ENCODE results near the gene NAV1.

Gene NAV1

DNA sequence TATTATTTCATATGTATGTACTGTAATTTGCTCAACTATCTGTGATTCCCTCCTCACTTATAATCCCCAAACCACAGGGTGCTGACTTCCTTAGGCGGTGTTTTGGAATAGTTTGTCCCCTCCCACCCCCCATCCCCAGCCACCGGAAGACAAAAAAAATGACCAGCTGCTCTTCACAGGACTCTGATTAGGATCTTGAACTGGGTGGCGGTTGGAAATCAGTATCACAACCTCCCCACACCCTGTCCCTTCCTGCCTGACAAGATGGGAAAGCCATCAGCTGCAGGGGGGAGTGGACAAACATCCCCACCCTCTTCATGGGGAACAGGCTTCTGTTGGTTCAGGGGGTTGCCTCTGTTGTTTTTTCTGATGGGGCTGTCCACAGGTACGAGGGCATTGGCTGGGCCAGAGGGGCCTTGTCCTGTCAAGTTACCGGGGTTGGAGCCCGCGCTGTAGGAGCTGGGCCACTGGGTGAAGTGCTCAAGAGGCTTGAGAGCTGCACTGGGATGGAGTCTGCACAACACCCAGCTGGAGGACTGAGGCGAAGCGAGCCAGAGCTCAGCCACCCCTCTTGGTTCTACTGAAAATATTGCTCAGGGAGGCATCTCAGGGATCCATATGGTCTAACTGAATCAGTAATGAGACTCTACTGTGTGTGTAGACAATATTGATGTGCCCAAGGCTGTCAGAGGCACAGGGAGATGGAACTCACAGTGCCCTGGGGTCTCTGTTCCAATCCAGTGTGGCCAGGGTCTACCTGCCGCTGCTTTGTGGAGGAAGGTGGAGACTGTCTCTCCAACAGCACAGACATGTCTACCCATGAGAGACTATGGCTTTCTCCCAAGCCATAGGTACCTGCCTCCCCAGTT, 28.2 kb downstream of the NAV1 start:
- TF ChIP-seq, protein P1, sequence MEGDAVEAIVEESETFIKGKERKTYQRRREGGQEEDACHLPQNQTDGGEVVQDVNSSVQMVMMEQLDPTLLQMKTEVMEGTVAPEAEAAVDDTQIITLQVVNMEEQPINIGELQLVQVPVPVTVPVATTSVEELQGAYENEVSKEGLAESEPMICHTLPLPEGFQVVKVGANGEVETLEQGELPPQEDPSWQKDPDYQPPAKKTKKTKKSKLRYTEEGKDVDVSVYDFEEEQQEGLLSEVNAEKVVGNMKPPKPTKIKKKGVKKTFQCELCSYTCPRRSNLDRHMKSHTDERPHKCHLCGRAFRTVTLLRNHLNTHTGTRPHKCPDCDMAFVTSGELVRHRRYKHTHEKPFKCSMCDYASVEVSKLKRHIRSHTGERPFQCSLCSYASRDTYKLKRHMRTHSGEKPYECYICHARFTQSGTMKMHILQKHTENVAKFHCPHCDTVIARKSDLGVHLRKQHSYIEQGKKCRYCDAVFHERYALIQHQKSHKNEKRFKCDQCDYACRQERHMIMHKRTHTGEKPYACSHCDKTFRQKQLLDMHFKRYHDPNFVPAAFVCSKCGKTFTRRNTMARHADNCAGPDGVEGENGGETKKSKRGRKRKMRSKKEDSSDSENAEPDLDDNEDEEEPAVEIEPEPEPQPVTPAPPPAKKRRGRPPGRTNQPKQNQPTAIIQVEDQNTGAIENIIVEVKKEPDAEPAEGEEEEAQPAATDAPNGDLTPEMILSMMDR (IDR thresholded peaks at IDR 0.05; ENCODE audit: poor library complexity, severe bottlenecking), result no peak
- H3K27ac ChIP-seq (ENCODE audit: poor library complexity, severe bottlenecking), result no peak overlapping the region
- no peaks in the 10 kb centered on the region for H3K36me3 ChIP-seq (ENCODE audit: low read depth)
- no peak for DNase-seq (ENCODE audit: low spot score)
- H3K9me3 ChIP-seq (ENCODE audit: severe bottlenecking), result no peaks in the 10 kb centered on the region
- H3K4me3 ChIP-seq (ENCODE audit: severe bottlenecking), result no peak overlapping the region
- ATAC-seq (ENCODE audit: low read depth), result no peak
- H3K27me3 ChIP-seq (ENCODE audit: insufficient read depth, poor library complexity, severe bottlenecking), result no peaks in the 10 kb centered on the region
- peaks cover 9% of the 10 kb centered on the region for H3K4me1 ChIP-seq (ENCODE audit: insufficient read depth, poor library complexity, severe bottlenecking)

DNA sequence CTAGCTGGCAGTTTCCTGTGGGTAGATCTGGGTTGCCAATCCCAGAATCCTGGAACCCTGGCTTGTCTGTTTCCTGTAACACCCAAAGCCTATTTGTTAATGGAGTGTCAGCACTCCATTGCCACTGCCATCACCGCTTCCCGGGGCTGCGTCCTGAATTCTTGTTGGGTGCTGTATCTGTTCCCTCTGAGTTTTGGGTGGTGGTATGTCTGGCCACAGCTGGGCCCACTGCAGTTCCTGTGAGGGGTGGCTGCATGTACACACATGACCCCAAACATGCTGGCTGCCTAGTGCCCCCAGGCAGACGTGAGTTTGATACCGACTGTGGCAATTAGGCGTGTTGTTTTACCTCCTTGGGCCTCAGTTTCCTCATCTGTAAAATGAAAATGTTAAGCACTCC, 29.3 kb downstream of the NAV1 start:
- no peak overlapping the region for H3K4me3 ChIP-seq (ENCODE audit: severe bottlenecking)
- no peaks in the 10 kb centered on the region for H3K36me3 ChIP-seq (ENCODE audit: low read depth)
- H3K27me3 ChIP-seq (ENCODE audit: insufficient read depth, poor library complexity, severe bottlenecking), result no peaks in the 10 kb centered on the region
- H3K4me1 ChIP-seq (ENCODE audit: insufficient read depth, poor library complexity, severe bottlenecking), result no peaks in the 10 kb centered on the region
- no peaks in the 10 kb centered on the region for H3K9me3 ChIP-seq (ENCODE audit: severe bottlenecking)
- no peak overlapping the region for H3K27ac ChIP-seq (ENCODE audit: poor library complexity, severe bottlenecking)
- no peak for DNase-seq (ENCODE audit: low spot score)
- no peak for ATAC-seq (ENCODE audit: low read depth)
- TF ChIP-seq, protein P1 (IDR thresholded peaks at IDR 0.05; ENCODE audit: poor library complexity, severe bottlenecking), result no peak

DNA sequence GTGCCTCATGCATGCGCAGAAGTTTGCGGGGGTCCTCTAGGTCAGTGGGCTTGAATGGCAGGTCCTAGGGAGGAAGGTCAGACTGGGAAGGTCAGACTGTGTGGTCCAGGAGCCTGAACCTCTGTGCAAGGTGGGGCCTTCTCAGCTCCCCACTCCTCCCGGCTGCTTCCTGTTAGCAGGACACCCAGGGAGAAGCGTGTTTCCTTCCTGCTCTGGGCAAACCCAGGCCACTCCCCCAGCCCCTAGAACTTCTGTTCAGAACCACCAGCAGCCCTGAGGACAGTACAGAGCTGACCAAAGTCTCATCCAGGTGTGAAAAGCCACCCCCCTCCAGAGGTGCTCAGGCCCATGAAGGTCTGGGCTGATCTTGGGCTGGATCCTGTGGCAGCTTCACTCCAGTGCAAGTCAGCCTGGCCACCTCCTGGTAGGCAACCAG, 29.9 kb downstream of the NAV1 start:
- no peaks in the 10 kb centered on the region for H3K36me3 ChIP-seq (ENCODE audit: low read depth)
- no peaks in the 10 kb centered on the region for H3K27me3 ChIP-seq (ENCODE audit: insufficient read depth, poor library complexity, severe bottlenecking)
- no peak overlapping the region for H3K27ac ChIP-seq (ENCODE audit: poor library complexity, severe bottlenecking)
- H3K4me1 ChIP-seq (ENCODE audit: insufficient read depth, poor library complexity, severe bottlenecking), result no peaks in the 10 kb centered on the region
- no peaks in the 10 kb centered on the region for H3K9me3 ChIP-seq (ENCODE audit: severe bottlenecking)
- TF ChIP-seq, protein P1 (IDR thresholded peaks at IDR 0.05; ENCODE audit: poor library complexity, severe bottlenecking), result no peak
- no peak for ATAC-seq (ENCODE audit: low read depth)
- H3K4me3 ChIP-seq (ENCODE audit: severe bottlenecking), result no peak overlapping the region
- no peak for DNase-seq (ENCODE audit: low spot score)

DNA sequence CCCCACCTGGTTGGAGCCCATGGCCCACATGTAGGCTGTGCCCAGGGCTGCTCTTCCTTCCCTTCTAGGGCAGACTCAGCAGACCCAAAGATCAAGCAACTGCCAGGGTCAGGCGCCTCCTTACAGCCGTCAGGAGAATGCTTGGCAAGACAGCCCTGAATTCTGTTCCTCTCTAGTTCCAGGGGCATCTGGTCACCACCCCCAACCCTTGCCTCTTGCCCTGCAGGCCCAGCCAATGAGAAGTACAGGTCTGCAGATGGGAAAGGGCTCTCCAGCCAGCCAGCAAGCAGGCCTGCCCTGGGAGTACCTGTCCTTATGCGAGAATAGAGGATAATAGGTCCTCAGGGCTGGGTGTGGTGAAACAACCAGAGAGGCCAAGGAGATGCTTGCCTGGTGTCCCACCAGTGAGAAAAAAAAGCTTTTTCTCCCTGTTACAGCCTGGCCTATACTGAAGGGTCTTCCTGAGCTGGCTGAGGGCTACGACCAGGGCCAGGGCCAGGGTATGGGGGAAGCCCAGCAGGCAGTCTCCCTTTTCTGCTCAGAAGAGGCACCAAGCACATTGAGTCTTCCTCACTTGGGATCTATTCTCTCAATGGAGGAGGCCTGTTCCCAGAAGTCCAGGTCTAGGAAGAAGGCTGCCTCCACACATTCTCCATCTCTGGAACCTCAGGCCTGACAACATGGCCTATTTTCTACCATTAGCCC, 31.4 kb downstream of the NAV1 start:
- no peak for ATAC-seq (ENCODE audit: low read depth)
- H3K4me3 ChIP-seq (ENCODE audit: severe bottlenecking), result no peak overlapping the region
- DNase-seq (ENCODE audit: low spot score), result no peak
- TF ChIP-seq, protein P1 (IDR thresholded peaks at IDR 0.05; ENCODE audit: poor library complexity, severe bottlenecking), result no peak
- no peaks in the 10 kb centered on the region for H3K36me3 ChIP-seq (ENCODE audit: low read depth)
- H3K27me3 ChIP-seq (ENCODE audit: insufficient read depth, poor library complexity, severe bottlenecking), result no peaks in the 10 kb centered on the region
- no peaks in the 10 kb centered on the region for H3K4me1 ChIP-seq (ENCODE audit: insufficient read depth, poor library complexity, severe bottlenecking)
- no peaks in the 10 kb centered on the region for H3K9me3 ChIP-seq (ENCODE audit: severe bottlenecking)
- no peak overlapping the region for H3K27ac ChIP-seq (ENCODE audit: poor library complexity, severe bottlenecking)
